Tibial artery (tissue), 4 donors: ENCODE measurements around the gene EZR.

ENCODE experiments used
- DNase-seq, 2 donors: peaks; one replicate each; pipeline ENCODE4 v3.0.0-alpha.2; 2019
- H3K27ac ChIP-seq, 2 donors: fragments of 200-600 bp; sonication (generic) in 1 of 2; 1 replicate in 1 of 2; 2 replicates in 1 of 2; pipeline ENCODE4 v1.5.1; 2018 to 2019; ENCODE audit warnings: mild to moderate bottlenecking in 1 of 2
- H3K27me3 ChIP-seq, 2 donors: fragments of 200-600 bp; sonication (generic) in 1 of 2; one replicate each; pipeline versions ENCODE4 v1.5.1 to v1.6.0; 2016 to 2019
- H3K36me3 ChIP-seq, 3 donors: fragments of 200-600 bp; sonication (generic) in 2 of 3; one replicate each; pipeline ENCODE4 v1.5.1; 2016 to 2019; ENCODE audit warnings: mild to moderate bottlenecking in 2 of 3
- H3K4me1 ChIP-seq, 4 donors: fragments of 200-600 bp; sonication (generic) in 2 of 4; 1 replicate in 3 of 4; 2 replicates in 1 of 4; pipeline ENCODE4 v1.5.1; 2016 to 2019
- H3K4me3 ChIP-seq, 2 donors: fragments of 200-600 bp; sonication (generic) in 1 of 2; 1 replicate in 1 of 2; 2 replicates in 1 of 2; pipeline ENCODE4 v1.5.1; 2018 to 2019; ENCODE audit warnings: mild to moderate bottlenecking in 2 of 2
- H3K9me3 ChIP-seq, 3 donors: fragments of 200-600 bp; sonication (generic) in 1 of 3; one replicate each; pipeline ENCODE4 v1.5.1; 2016 to 2019
- intact Hi-C: fragments of 100-400 bp; cut with DNase I; formaldehyde crosslinking; loops from one replicate; pipeline ENCODE4 v1.15.0; 2023; ENCODE audit warnings: low total_unique reads
- TF ChIP-seq, protein P1 (sequence below), 2 experiments: fragments of 200-600 bp in 1 of 2; fragments of 450-650 bp in 1 of 2; IDR thresholded peaks; one replicate each; pipeline ENCODE4 v1.5.1; 2017 to 2019; ENCODE audit warnings: antibody characterized with exemption in 2 of 2, mild to moderate bottlenecking in 1 of 2, moderate library complexity in 1 of 2

EZR gene

DNA sequence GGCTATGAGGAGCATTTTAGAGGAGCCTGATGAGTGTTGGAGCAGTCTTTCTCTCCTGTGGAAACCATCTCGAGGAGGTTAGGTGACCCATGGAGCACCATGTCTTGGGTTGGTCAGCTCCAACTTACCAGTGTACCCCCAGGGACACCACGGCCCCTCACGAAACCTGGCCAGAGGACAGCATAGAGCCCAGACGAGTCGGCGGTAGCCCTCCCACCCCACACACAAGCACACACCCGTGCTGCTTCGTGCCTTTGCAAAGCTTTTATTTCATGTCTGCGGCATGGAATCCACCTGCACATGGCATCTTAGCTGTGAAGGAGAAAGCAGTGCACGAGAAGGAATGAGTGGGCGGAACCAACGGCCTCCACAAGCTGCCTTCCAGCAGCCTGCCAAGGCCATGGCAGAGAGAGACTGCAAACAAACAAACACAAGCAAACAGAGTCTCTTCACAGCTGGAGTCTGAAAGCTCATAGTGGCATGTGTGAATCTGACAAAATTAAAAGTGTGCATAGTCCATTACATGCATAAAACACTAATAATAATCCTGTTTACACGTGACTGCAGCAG lies 53.6 kb downstream of the EZR start:
- Histone ChIP-seq H3K27ac (no peak overlapping the region), H3K36me3 (peaks cover 40 to 73% (median 57%) of the 10 kb centered on the region in 3 donors), H3K27me3 (no peaks in the 10 kb centered on the region), H3K4me1 (no peaks in the 10 kb centered on the region), H3K4me3 (no peak overlapping the region), H3K9me3 (no peaks in the 10 kb centered on the region)
- intact Hi-C loops = no loop called here
- no peak for DNase-seq
- TF ChIP-seq, protein P1, sequence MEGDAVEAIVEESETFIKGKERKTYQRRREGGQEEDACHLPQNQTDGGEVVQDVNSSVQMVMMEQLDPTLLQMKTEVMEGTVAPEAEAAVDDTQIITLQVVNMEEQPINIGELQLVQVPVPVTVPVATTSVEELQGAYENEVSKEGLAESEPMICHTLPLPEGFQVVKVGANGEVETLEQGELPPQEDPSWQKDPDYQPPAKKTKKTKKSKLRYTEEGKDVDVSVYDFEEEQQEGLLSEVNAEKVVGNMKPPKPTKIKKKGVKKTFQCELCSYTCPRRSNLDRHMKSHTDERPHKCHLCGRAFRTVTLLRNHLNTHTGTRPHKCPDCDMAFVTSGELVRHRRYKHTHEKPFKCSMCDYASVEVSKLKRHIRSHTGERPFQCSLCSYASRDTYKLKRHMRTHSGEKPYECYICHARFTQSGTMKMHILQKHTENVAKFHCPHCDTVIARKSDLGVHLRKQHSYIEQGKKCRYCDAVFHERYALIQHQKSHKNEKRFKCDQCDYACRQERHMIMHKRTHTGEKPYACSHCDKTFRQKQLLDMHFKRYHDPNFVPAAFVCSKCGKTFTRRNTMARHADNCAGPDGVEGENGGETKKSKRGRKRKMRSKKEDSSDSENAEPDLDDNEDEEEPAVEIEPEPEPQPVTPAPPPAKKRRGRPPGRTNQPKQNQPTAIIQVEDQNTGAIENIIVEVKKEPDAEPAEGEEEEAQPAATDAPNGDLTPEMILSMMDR (IDR thresholded peaks at IDR 0.05) = no peak

DNA sequence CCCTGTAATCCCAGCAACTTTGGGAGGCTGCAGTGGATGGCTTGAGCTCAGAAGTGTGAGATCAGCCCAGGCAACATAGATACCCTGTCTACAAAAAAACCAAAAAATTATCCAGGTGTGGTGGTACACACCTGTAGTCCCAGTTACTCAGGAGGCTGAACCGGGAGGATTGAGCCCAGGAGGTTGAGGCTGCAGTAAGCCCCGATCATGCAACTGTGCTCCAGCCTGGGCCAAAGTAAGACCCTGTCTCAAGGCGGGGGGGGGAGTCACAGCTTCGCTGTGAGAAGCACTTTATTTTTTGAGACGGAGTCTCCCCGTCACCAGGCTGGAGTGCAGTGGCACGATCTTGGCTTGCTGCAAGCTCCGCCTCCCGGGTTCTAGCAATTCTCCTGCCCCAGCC lies 54.2 kb downstream of the EZR start:
- no peak for DNase-seq
- Histone ChIP-seq H3K27me3 (no peaks in the 10 kb centered on the region), H3K4me3 (no peak overlapping the region), H3K36me3 (peaks cover 34 to 66% (median 50%) of the 10 kb centered on the region in 3 donors), H3K9me3 (no peaks in the 10 kb centered on the region), H3K4me1 (no peaks in the 10 kb centered on the region), H3K27ac (no peak overlapping the region)
- intact Hi-C loops = no loop called here
- TF ChIP-seq, protein P1 (IDR thresholded peaks at IDR 0.05) = no peak

DNA sequence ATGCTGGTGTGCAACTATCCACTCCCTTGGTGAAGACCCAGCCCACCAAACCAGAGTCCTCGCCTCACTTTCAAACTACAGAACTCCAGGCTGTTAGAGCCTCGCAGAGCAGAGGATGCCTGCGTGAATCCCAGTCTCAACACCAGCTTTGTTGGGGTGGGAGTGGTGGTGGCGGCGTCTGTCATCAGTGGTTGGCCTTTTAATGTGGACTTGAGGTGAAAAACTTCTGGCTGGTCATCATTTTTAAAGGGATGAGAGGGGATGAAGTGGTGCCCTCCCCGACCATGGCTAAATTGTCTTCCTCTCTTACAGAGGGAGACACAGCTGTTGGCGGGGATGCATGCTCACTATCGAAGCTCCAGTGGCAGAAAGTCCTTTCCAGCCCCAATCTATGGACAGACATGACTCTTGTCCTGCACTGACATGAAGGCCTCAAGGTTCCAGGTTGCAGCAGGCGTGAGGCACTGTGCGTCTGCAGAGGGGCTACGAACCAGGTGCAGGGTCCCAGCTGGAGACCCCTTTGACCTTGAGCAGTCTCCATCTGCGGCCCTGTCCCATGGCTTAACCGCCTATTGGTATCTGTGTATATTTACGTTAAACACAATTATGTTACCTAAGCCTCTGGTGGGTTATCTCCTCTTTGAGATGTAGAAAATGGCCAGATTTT lies 54.9 kb downstream of the EZR start:
- peak in 1 of 2 donors; percentile 35 for DNase-seq
- TF ChIP-seq, protein P1 (IDR thresholded peaks at IDR 0.05) = no peak
- no peaks in the 10 kb centered on the region for H3K9me3 ChIP-seq
- H3K27me3 ChIP-seq = no peaks in the 10 kb centered on the region
- peaks cover 28 to 60% (median 44%) of the 10 kb centered on the region in 3 donors for H3K36me3 ChIP-seq
- intact Hi-C loops = no loop called here
- H3K4me3 ChIP-seq = no peak overlapping the region
- no peak overlapping the region for H3K27ac ChIP-seq
- no peaks in the 10 kb centered on the region for H3K4me1 ChIP-seq

DNA sequence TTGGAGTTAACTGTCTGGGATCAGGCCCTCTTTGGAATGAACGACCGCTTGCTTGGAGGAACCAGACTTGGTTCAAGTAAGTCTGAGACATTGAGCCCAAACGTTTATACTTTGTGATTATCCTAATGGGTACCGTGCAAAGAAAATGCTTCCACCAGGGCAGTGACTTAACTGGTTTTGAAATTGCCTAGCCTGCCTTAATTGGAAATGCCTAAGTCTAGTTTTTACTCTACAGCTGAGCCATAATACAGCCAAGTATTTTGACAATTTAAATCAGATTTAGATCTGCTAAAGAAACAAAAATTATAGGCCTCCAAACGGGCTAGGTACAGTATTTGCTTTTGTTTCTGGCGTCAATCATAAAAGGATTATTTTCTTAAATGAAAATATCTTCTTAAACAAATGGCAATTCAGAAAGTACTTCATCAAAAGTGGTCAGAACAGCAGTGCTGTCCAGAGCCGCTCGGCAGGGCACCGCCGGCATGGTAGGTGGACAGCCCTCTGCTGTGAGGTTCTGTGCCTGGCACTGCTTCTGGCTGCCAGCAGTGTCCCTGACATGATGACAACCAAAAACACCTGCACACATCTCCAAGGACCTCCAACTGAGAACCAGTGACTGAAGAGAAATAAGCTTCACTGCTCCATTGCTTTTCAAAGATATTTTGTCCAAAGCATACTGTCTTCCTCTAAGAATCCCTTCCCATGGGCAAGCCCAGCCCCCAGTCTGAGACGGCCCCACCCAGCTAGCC lies 55.6 kb downstream of the EZR start:
- H3K27ac ChIP-seq = no peak overlapping the region
- no peak for DNase-seq
- TF ChIP-seq, protein P1 (IDR thresholded peaks at IDR 0.05) = no peak
- no peak overlapping the region for H3K4me3 ChIP-seq
- no peaks in the 10 kb centered on the region for H3K9me3 ChIP-seq
- no peaks in the 10 kb centered on the region for H3K27me3 ChIP-seq
- H3K36me3 ChIP-seq = peaks cover 21 to 53% (median 37%) of the 10 kb centered on the region in 3 donors
- intact Hi-C loops = no loop called here
- H3K4me1 ChIP-seq = no peaks in the 10 kb centered on the region

DNA sequence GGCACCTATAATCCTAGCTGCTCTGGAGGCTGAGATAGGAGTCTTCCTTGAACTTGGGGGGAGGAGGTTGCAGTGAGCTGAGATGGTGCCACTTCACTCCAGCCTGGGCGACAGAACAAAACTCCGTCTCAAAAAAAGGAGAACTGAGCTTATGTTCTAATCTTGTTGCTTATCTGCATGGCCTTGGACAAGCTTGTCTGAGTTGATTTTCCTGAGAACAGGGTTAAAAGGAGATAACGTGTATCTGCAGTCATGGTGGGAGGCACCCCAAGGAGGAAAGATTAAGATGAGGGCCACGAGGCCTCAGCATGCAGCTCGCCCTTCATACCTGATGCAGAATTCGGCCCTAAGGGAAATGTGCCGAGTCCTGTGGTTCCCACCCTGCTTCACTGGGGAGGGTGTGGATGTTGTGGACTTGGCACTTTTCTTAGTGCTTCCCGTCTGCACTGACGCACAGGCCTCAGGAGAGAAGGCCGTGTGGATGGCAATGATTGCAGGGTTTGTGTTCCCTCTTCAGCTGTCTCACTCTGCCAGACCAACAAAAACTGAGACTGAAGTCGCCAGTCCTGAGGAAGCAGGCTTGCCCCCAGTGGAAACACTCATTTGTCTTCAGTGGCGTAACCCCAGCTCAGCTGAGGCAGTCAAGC lies 56.3 kb downstream of the EZR start:
- Histone ChIP-seq H3K27ac (no peak overlapping the region), H3K4me3 (no peak overlapping the region), H3K9me3 (no peaks in the 10 kb centered on the region), H3K36me3 (peaks cover 14 to 46% (median 30%) of the 10 kb centered on the region in 3 donors), H3K4me1 (no peaks in the 10 kb centered on the region), H3K27me3 (no peaks in the 10 kb centered on the region)
- DNase-seq = peak in 1 of 2 donors; percentile 56
- TF ChIP-seq, protein P1 (IDR thresholded peaks at IDR 0.05) = no peak
- intact Hi-C loops = no loop called here
